HepG2 (cell line): Measurements from ENCODE around the gene PHKA2.

Experiments
- MAZ ChIP-seq, 2 experiments: sonication (generic) in 1 of 2; formaldehyde crosslinking in 1 of 2; IDR thresholded peaks; 2 replicates each; pipeline versions ENCODE4 v1.5.0 to v1.6.1; 2012 to 2020; ENCODE audit warnings: low read depth in 2 of 2, mild to moderate bottlenecking in 2 of 2, borderline replicate concordance in 1 of 2, improper control_type of control experiment in 1 of 2, low read length in 1 of 2, missing genetic modification reagents in 1 of 2, moderate library complexity in 1 of 2
- MZF1 ChIP-seq: sonication (generic); formaldehyde crosslinking; IDR thresholded peaks from 2 replicates; pipeline ENCODE4 v1.8.1; 2023; ENCODE audit warnings: mild to moderate bottlenecking, missing genetic modification reagents, borderline replicate concordance
- POLR2AphosphoS5 ChIP-seq: IDR thresholded peaks from 2 replicates; pipeline ENCODE4 v1.6.1; 2012; ENCODE audit warnings: low read depth, low read length
- ZBTB8A ChIP-seq: sonication (generic); formaldehyde crosslinking; IDR thresholded peaks from 2 replicates; pipeline ENCODE4 v1.4.0; 2020; ENCODE audit warnings: mild to moderate bottlenecking, low read depth, missing genetic modification reagents, borderline replicate concordance
- ZZZ3 ChIP-seq: sonication (generic); formaldehyde crosslinking; IDR thresholded peaks from 2 replicates; pipeline ENCODE4 v1.4.0; 2020; ENCODE audit warnings: missing genetic modification reagents, mild to moderate bottlenecking, borderline replicate concordance
- TF ChIP-seq, protein P1 (sequence below): sonication (generic); formaldehyde crosslinking; IDR thresholded peaks from 2 replicates; pipeline ENCODE4 v1.4.0; 2020; ENCODE audit warnings: missing genetic modification reagents
- TF ChIP-seq, protein P2 (sequence below): sonication (generic); formaldehyde crosslinking; IDR thresholded peaks from 2 replicates; pipeline ENCODE4 v1.8.1; 2022; ENCODE audit warnings: mild to moderate bottlenecking, missing genetic modification reagents

DNA sequence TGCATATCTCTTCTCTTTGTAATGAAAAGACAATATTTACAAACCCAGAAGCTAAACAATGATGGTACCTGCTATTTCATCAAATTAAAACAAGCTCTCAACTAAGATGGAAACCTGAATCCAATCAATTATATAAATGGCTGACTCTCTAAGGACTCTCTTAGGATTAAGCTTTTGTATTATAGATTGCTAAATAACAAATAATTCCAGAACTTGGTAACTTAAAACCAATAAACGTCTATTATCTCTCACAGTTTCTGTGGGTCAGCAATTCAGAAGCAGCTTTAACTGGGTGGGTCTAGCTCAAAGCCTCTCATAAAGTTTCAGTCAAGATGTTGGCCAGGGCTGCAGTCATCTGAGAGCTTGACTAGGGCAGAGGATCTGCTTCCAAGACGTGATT lies 12.4 kb downstream of the PHKA2 start:
- no peak for TF ChIP-seq ZBTB8A (CRISPR knock-in tag)
- TF ChIP-seq, protein P1, sequence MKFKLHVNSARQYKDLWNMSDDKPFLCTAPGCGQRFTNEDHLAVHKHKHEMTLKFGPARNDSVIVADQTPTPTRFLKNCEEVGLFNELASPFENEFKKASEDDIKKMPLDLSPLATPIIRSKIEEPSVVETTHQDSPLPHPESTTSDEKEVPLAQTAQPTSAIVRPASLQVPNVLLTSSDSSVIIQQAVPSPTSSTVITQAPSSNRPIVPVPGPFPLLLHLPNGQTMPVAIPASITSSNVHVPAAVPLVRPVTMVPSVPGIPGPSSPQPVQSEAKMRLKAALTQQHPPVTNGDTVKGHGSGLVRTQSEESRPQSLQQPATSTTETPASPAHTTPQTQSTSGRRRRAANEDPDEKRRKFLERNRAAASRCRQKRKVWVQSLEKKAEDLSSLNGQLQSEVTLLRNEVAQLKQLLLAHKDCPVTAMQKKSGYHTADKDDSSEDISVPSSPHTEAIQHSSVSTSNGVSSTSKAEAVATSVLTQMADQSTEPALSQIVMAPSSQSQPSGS (CRISPR knock-in tag) = no peak
- TF ChIP-seq POLR2AphosphoS5 = no peak
- TF ChIP-seq MAZ (IDR thresholded peaks at IDR 0.05; ENCODE audit: borderline replicate concordance, low read depth, low read length) = no peak
- no peak for TF ChIP-seq MAZ (CRISPR knock-in tag; IDR thresholded peaks at IDR 0.05; ENCODE audit: low read depth)
- TF ChIP-seq ZZZ3 (CRISPR knock-in tag) = no peak
- no peak for TF ChIP-seq MZF1 (CRISPR knock-in tag)
- TF ChIP-seq, protein P2, sequence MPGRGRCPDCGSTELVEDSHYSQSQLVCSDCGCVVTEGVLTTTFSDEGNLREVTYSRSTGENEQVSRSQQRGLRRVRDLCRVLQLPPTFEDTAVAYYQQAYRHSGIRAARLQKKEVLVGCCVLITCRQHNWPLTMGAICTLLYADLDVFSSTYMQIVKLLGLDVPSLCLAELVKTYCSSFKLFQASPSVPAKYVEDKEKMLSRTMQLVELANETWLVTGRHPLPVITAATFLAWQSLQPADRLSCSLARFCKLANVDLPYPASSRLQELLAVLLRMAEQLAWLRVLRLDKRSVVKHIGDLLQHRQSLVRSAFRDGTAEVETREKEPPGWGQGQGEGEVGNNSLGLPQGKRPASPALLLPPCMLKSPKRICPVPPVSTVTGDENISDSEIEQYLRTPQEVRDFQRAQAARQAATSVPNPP (CRISPR knock-in tag) = no peak
